Caki2 (cell line): ENCODE data around the gene PRKCB. TPM values are rescaled to one million over a fixed set of nuclear protein-coding genes. Genes with fewer than 3 reads are reported as not detected.
A peak's percentile ranks its signal among the peaks of the same experiment; 100 is the strongest.
"Not testable (repeated sequence)": the region's sequence is repeated elsewhere in the genome, so short reads cannot be mapped to it uniquely, and the experiment has no call there.

Source experiments
- DNase-seq: peaks from one replicate; pipeline ENCODE4 v3.0.0-alpha.2; 2015; ENCODE audit warnings: low read depth
- in situ Hi-C: cut with HindIII; loops from 2 replicates; pipeline ENCODE4 v1.10.0; 2016; ENCODE audit warnings: low sequenced_read_pairs, low pct_unique_long_range_greater_than_20kb, mixed read lengths
- total RNA-seq: library from RNA; depleted of rRNA; stranded (reverse); fragments of >200 nt; shearing (Covaris generic); gene quantifications from 2 replicates; pipeline ENCODE4 v1.2.3, GENCODE V29; 2014; ENCODE audit warnings: low replicate concordance

The PRKCB gene
- total RNA-seq, 1 experiment from 2014 or later: not detected

- in situ Hi-C loops: no loop called here
- no peak for DNase-seq
These were observed 310.1 kb downstream of the PRKCB start for GRCh38 chr16:24145927-24146326.

- DNase-seq: no peak
- in situ Hi-C loops: no loop called here
These were observed 310.7 kb downstream of the PRKCB start for GRCh38 chr16:24146518-24146917.

GRCh38 chr16:24149102-24149501 lies 313.3 kb downstream of the PRKCB start:
- no peak for DNase-seq
- in situ Hi-C loops: no loop called here

- DNase-seq: no peak
- in situ Hi-C loops: no loop called here
These were observed 314.5 kb downstream of the PRKCB start for GRCh38 chr16:24150282-24150681.

GRCh38 chr16:24151482-24151939 lies 315.7 kb downstream of the PRKCB start:
- in situ Hi-C loops: no loop called here
- no peak for DNase-seq

GRCh38 chr16:24152048-24152447 lies 316.3 kb downstream of the PRKCB start:
- in situ Hi-C loops, DNase-seq: not testable (repeated sequence)

- in situ Hi-C loops: no loop called here
- no peak for DNase-seq
These were observed 317.0 kb downstream of the PRKCB start for GRCh38 chr16:24152826-24153225.

- in situ Hi-C loops: no loop called here
- no peak for DNase-seq
These were observed 321.0 kb downstream of the PRKCB start for GRCh38 chr16:24156777-24157176.

GRCh38 chr16:24163935-24164334 lies 328.2 kb downstream of the PRKCB start:
- in situ Hi-C loops: no loop called here
- no peak for DNase-seq

GRCh38 chr16:24164416-24164815 lies 328.6 kb downstream of the PRKCB start:
- no peak for DNase-seq
- in situ Hi-C loops: no loop called here

- DNase-seq: no peak
- in situ Hi-C loops: no loop called here
These were observed 329.5 kb downstream of the PRKCB start for GRCh38 chr16:24165273-24165672.

GRCh38 chr16:24166661-24167528 lies 331.1 kb downstream of the PRKCB start:
- DNase-seq: no peak
- in situ Hi-C loops: no loop called here

- in situ Hi-C loops: no loop called here
- DNase-seq: no peak
These were observed 333.1 kb downstream of the PRKCB start for GRCh38 chr16:24168856-24169255.

GRCh38 chr16:24170407-24170806 lies 334.6 kb downstream of the PRKCB start:
- in situ Hi-C loops: no loop called here
- DNase-seq: no peak

- in situ Hi-C loops: no loop called here
- no peak for DNase-seq
These were observed 338.7 kb downstream of the PRKCB start for GRCh38 chr16:24174504-24174903.

GRCh38 chr16:24174957-24175356 lies 339.2 kb downstream of the PRKCB start:
- in situ Hi-C loops: no loop called here
- DNase-seq: no peak

GRCh38 chr16:24178496-24178895 lies 342.7 kb downstream of the PRKCB start:
- peak; percentile 28 for DNase-seq
- in situ Hi-C loops: no loop called here

GRCh38 chr16:24180451-24180850 lies 344.7 kb downstream of the PRKCB start:
- DNase-seq: no peak
- in situ Hi-C loops: no loop called here

GRCh38 chr16:24188021-24188542 lies 352.3 kb downstream of the PRKCB start:
- in situ Hi-C loops: no loop called here
- DNase-seq: no peak
